ENCODE results near the gene TBC1D1.

DNA sequence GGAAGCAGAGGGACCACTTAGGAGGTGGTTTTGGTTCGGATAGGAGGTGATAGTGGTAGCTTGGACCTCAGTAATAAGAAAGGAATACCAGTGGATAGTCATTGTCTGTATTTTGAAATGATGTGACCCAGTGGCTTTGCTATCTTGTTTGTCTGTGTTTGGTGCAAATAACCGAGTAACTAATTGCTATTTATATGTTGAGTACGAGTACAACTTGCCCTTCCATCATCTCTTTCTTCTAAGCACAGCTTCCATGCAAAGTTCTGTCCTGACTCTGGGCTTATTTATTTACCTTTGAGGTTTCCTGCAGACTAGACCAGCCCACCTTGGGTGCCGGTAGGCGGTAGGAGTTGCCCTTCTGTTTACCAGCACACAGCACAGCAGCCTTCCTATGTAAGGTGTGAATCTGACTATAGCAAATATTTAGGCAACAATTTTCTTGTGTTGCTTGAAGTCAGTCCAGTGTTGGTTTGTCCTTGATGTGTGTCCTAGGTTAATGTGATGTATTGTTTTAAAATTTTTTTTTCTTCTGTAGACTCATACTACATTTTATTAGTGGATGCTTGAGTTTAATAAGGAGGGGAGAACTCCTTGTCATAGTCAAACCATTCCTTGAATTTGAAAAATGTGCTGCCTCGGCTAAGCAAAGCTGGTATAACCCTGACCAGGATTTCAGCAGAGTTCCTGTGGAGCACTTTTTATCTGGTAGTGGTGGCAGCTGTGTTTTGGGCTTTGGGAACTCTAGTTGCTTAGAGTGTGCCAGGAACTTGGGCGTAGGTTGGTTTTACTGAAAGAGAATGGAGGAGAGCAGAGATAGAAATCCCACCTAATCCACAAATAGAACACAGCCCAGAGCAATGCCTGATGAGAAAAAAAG, 91.2 kb downstream of the TBC1D1 start:
- TF ChIP-seq GATA2 (IDR thresholded peaks at IDR 0.05; ENCODE audit: low read depth, low read length) (no peak), GATA3 (IDR thresholded peaks at IDR 0.05; ENCODE audit: low read depth, low read length) (no peak)

All from SH-SY5Y (cell line).